ENCODE measurements around the gene CD2BP2. TPM values are rescaled to one million over a fixed set of nuclear protein-coding genes. Genes with fewer than 3 reads are reported as not detected.

CD2BP2 gene
- total RNA-seq, 4 donors from 2014 or later = 31.8 to 42.7 (median 36.1) TPM

DNA sequence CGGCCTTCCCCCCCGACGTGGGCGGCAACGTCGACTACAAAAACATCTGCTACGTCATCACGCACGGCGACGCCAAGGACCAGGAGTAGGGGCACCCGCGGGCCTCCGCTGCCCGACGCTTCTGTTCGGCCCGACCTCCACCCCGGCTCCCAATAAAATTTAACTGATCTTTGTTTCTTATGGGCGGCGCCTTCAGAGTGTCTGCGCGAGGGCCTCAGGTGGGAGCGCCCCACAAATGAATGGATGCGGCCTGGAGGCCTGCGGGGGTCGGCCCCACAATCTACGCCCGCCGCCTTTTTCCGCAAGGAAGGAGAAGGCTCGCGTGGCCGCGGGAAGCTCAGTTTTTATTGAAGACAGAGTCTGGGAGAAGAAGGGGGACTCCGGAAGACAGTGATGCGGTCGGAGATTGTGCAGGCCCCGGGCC is 22.7 kb upstream of the CD2BP2 start:
- TF ChIP-seq, protein P1, sequence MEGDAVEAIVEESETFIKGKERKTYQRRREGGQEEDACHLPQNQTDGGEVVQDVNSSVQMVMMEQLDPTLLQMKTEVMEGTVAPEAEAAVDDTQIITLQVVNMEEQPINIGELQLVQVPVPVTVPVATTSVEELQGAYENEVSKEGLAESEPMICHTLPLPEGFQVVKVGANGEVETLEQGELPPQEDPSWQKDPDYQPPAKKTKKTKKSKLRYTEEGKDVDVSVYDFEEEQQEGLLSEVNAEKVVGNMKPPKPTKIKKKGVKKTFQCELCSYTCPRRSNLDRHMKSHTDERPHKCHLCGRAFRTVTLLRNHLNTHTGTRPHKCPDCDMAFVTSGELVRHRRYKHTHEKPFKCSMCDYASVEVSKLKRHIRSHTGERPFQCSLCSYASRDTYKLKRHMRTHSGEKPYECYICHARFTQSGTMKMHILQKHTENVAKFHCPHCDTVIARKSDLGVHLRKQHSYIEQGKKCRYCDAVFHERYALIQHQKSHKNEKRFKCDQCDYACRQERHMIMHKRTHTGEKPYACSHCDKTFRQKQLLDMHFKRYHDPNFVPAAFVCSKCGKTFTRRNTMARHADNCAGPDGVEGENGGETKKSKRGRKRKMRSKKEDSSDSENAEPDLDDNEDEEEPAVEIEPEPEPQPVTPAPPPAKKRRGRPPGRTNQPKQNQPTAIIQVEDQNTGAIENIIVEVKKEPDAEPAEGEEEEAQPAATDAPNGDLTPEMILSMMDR (IDR thresholded peaks at IDR 0.05) = peak in 1 of 5 experiments; percentile 12
- TF ChIP-seq EP300 (IDR thresholded peaks at IDR 0.05) (peak; percentile 43 to 95), POLR2A (IDR thresholded peaks at IDR 0.05) (peak; percentile 56 to 82)
- peak; percentile 93 to 97 for DNase-seq (ENCODE audit: low spot score in 2 of 2)
- peak overlapping the region; percentile 99 to 100 (median 100) for H3K27ac ChIP-seq
- H3K36me3 ChIP-seq = no peaks in the 10 kb centered on the region
- H3K9me3 ChIP-seq = no peaks in the 10 kb centered on the region
- peaks cover 0 to 29% (median 13%) of the 10 kb centered on the region in 4 donors for H3K4me1 ChIP-seq
- no peaks in the 10 kb centered on the region for H3K27me3 ChIP-seq
- WGBS, 2 donors = 0 to 1% methylated on average over 39 of the region's 39 CpGs
- H3K4me3 ChIP-seq = peak overlapping the region; percentile 59 to 89 (median 72)

DNA sequence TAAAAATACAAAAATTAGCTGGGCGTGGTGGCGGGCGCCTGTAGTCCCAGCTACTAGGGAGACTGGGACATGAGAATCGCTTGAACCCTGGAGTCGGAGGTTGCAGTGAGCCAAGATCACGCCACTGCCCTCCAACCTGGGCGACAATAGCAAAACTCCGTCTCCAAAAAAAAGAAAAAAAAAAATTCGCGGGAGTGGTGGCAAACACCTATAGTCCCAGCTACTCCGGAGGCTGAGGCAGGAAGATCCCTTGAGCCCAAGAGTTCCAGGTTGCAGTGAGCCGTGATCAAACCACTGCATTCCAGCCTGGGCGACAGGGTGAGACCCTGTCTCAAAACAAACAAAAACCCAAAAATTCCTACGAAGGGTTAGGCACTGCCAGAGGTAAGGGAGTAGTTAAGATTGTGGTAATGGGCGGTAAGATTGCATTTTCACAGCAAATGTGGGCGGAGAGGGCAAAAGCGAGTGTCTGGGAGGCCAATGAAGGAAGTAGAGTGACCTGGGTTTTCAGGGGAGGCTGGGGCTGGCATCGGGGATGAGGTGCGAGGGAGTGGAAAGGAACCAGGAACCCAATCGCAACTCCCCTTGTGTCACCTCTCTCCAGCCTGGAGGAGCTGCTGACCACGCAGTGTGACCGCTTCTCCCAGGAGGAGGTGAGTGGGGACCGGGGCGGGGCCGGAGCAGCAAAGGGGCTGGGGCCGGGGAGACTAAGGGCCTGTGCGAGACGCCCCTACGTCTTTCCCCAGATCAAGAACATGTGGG is 22.1 kb upstream of the CD2BP2 start:
- Histone ChIP-seq H3K9me3 (no peaks in the 10 kb centered on the region), H3K27me3 (no peaks in the 10 kb centered on the region), H3K4me1 (peaks cover 0 to 29% (median 13%) of the 10 kb centered on the region in 4 donors), H3K27ac (peak overlapping the region; percentile 99 to 100 (median 100)), H3K36me3 (no peaks in the 10 kb centered on the region), H3K4me3 (peak overlapping the region; percentile 59 to 89 (median 72))
- DNase-seq (ENCODE audit: low spot score in 2 of 2) = no peak
- WGBS, 2 donors = 37 to 39% methylated on average over 26 to 29 of the region's 29 CpGs
- TF ChIP-seq, protein P1 (IDR thresholded peaks at IDR 0.05) = no peak
- TF ChIP-seq POLR2A (IDR thresholded peaks at IDR 0.05) (no peak), EP300 (IDR thresholded peaks at IDR 0.05) (no peak)

DNA sequence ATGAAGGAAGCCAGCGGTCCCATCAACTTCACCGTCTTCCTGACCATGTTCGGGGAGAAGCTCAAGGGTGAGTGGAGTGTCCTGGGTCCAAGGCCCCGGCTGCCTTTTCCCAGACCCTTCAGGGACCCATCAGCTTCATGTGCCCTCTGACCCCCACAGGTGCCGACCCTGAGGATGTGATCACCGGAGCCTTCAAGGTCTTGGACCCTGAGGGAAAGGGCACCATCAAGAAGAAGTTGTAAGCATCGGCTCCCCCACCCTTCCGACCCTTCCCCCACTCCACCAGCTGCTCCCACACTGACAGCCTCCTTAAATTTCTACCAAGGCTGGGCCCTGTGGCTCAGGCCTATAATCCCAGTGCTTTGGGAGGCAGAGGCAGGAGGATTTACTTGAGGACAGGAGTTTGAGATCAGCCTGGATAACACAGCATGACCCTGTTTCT is 21.4 kb upstream of the CD2BP2 start:
- Histone ChIP-seq H3K9me3 (no peaks in the 10 kb centered on the region), H3K27me3 (no peaks in the 10 kb centered on the region), H3K4me3 (no peak overlapping the region), H3K27ac (peak overlapping the region; percentile 99 to 100 (median 100)), H3K36me3 (no peaks in the 10 kb centered on the region), H3K4me1 (peaks cover 0 to 28% (median 14%) of the 10 kb centered on the region in 4 donors)
- 85 to 88% methylated on average over 8 of the region's 8 CpGs for WGBS, 2 donors
- DNase-seq (ENCODE audit: low spot score in 2 of 2) = no peak
- no peak for TF ChIP-seq POLR2A (IDR thresholded peaks at IDR 0.05)
- TF ChIP-seq EP300 (IDR thresholded peaks at IDR 0.05) = no peak
- TF ChIP-seq, protein P1 (IDR thresholded peaks at IDR 0.05) = no peak

DNA sequence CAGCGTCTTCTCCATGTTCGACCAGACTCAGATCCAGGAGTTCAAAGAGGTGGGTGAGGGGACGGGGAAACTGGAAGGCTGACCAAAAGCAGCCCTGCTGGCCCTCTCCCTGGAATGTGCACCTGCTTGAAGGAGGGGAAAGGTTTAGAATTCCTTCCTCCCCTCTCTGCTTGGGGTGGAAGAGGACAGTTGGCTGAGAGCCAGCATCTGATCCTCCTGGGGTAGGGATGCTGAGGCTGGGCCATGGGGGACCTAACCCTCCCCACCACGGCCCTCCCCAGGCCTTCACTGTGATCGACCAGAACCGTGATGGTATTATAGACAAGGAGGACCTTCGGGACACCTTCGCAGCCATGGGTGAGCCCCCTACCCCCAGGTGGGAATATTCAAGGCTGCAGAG is 20.8 kb upstream of the CD2BP2 start:
- no peak for DNase-seq (ENCODE audit: low spot score in 2 of 2)
- no peaks in the 10 kb centered on the region for H3K36me3 ChIP-seq
- peak overlapping the region in 1 of 4 donors; percentile 100 for H3K27ac ChIP-seq
- peaks cover 0 to 26% (median 15%) of the 10 kb centered on the region in 4 donors for H3K4me1 ChIP-seq
- TF ChIP-seq POLR2A (IDR thresholded peaks at IDR 0.05) (no peak), EP300 (IDR thresholded peaks at IDR 0.05) (no peak)
- TF ChIP-seq, protein P1 (IDR thresholded peaks at IDR 0.05) = no peak
- H3K4me3 ChIP-seq = no peak overlapping the region
- no peaks in the 10 kb centered on the region for H3K27me3 ChIP-seq
- WGBS, 2 donors = 84 to 92% methylated on average over 8 of the region's 8 CpGs
- no peaks in the 10 kb centered on the region for H3K9me3 ChIP-seq

DNA sequence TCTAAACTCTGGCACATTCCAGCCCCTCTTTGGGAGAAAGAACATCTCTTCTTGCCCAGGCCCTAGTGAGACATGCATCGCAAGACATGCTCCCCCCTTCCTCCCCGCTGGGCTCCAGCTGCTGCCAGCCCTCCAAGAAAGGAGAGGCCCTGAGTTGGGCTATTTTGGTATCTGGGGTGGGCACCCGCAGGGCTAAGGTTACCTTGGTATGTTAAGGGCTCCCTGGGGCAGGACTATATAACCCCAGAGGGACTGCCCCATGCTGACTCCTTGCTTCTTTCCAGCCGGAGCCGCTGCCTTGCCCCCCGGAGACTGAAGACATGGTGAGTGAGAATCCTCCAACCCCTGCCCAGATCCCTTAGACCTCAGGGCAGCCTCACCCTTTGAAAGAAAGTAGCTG is 19.4 kb upstream of the CD2BP2 start, which contains the start of gene MYL11:
MYL11 (plus strand) TSS at position 265 of the 400 bp plus-strand sequence; CDS start at position 321, 56 bp downstream.
- Histone ChIP-seq H3K27me3 (no peaks in the 10 kb centered on the region), H3K4me1 (peaks cover 0 to 26% (median 15%) of the 10 kb centered on the region in 4 donors), H3K36me3 (no peaks in the 10 kb centered on the region), H3K9me3 (no peaks in the 10 kb centered on the region), H3K27ac (no peak within 1 kb of the TSS), H3K4me3 (no peak within 1 kb of the TSS)
- WGBS, 2 donors = 71 to 76% methylated on average over 6 of the region's 6 CpGs
- DNase-seq (ENCODE audit: low spot score in 2 of 2) = no peak
- no peak for TF ChIP-seq EP300 (IDR thresholded peaks at IDR 0.05)
- no peak for TF ChIP-seq POLR2A (IDR thresholded peaks at IDR 0.05)
- TF ChIP-seq, protein P1 (IDR thresholded peaks at IDR 0.05) = no peak

Measured in tibial nerve (tissue), 4 donors.